ENCODE measurements around the gene NCKAP5L.

The NCKAP5L gene

DNA sequence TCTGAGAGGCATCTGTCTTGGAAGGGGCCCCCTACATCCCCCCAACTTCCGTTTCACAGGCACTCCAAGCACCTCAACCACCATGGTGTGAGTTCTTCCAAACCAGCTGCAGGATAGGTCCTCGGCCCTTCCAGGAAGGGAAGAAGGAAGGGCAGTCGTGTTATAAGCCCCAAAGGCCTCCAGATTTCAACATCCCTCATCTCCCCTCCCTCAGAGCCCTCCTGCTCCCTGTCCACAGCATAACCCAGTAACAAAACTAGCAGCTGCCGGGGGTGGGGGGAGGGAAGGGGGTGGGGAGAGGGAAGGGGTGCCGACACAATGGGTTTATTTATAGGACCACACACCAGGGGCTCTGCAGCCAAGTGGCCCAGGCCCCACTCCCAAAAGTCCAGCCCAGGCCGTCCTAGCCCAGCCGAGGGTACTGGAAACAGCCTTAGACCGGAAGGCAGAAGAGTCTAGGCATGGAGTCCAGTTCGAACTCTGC, 18.3 kb downstream of the NCKAP5L start:
- no peak overlapping the region for H3K27ac ChIP-seq (ENCODE audit: low read depth, low read length)
- peaks cover 0 to 4% of the 10 kb centered on the region in 2 donors for H3K36me3 ChIP-seq (ENCODE audit: control insufficient read depth in 1 of 2, insufficient read depth in 2 of 2, low read length in 2 of 2)
- no peaks in the 10 kb centered on the region for H3K27me3 ChIP-seq (ENCODE audit: control insufficient read depth in 1 of 2, insufficient read depth in 2 of 2, low read length in 2 of 2)
- no peaks in the 10 kb centered on the region for H3K9me3 ChIP-seq (ENCODE audit: control insufficient read depth in 1 of 2, low read length in 2 of 2)
- peaks cover 0 to 3% of the 10 kb centered on the region in 2 donors for H3K4me1 ChIP-seq (ENCODE audit: control insufficient read depth in 1 of 2, insufficient read depth in 2 of 2, low read length in 2 of 2)
- H3K9ac ChIP-seq (ENCODE audit: low read depth in 1 of 2, low read length in 2 of 2) = no peak overlapping the region
- no peak overlapping the region for H3K4me3 ChIP-seq (ENCODE audit: low read depth in 1 of 2, low read length in 2 of 2)

DNA sequence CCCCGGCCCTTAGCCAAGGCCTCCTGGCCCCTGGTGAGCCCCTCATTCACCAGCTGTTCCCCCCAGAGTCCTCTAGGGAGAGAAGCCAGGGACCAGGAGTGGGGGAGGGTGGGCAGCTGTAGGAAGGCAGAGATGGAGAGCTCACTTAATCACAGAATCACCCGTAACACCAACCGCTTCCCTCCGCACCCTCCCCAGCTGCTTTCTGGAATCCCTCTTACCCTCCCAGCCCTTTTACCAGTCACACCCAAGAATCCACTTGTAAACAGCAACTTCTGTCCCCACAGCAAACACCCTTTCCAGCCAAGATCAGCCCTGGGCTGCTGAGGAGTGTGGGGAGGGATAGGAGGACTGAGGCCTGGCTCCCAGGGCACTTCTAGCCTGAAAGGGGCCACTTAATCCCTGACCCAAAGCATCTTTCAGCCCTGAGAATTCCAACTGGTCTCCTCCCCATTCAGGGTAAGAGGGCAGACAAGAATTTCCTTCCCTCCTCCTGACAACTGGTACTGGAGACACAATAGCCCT, 18.8 kb downstream of the NCKAP5L start:
- Histone ChIP-seq H3K36me3 (ENCODE audit: control insufficient read depth in 1 of 2, insufficient read depth in 2 of 2, low read length in 2 of 2) (peaks cover 0 to 9% of the 10 kb centered on the region in 2 donors), H3K4me1 (ENCODE audit: control insufficient read depth in 1 of 2, insufficient read depth in 2 of 2, low read length in 2 of 2) (peaks cover 0 to 3% of the 10 kb centered on the region in 2 donors), H3K9me3 (ENCODE audit: control insufficient read depth in 1 of 2, low read length in 2 of 2) (no peaks in the 10 kb centered on the region), H3K27ac (ENCODE audit: low read depth, low read length) (no peak overlapping the region), H3K27me3 (ENCODE audit: control insufficient read depth in 1 of 2, insufficient read depth in 2 of 2, low read length in 2 of 2) (no peaks in the 10 kb centered on the region), H3K9ac (ENCODE audit: low read depth in 1 of 2, low read length in 2 of 2) (no peak overlapping the region), H3K4me3 (ENCODE audit: low read depth in 1 of 2, low read length in 2 of 2) (no peak overlapping the region)

DNA sequence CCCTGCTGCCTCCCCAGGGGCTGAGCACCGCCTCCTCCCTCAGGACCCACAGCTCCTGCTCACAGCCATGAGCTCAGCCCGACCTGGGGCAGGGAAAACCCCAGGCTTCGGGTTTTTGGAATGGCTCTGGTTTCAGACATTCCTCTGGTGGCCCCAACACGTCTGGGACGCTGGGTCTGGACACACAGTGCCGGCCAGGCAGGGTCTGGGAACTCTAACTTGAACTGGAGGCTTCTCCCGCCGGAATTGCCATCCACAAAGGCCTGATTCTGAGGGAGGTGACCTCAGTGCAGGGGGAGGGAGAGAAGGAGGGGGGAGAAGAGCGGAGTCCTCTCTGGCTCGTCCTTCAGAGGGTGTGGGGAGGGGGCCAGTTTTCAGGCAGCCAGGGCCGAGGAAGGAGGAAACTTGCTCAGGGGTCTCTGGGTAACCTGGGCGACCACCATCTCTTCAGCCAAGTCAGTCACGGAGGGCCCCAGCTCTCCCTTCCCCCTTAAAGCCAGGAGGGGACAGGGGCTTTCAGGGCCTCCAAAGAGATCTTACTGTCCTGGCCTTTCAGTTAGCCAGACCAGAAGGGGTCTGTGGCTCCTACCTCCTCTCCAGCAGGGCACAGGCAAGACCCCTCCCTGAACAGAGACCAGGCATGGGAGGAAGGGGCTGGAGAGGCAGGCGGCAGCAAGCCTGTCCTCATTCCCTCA, 19.4 kb downstream of the NCKAP5L start:
- Histone ChIP-seq H3K36me3 (ENCODE audit: control insufficient read depth in 1 of 2, insufficient read depth in 2 of 2, low read length in 2 of 2) (peaks cover 0 to 9% of the 10 kb centered on the region in 2 donors), H3K4me3 (ENCODE audit: low read depth in 1 of 2, low read length in 2 of 2) (no peak overlapping the region), H3K9me3 (ENCODE audit: control insufficient read depth in 1 of 2, low read length in 2 of 2) (no peaks in the 10 kb centered on the region), H3K4me1 (ENCODE audit: control insufficient read depth in 1 of 2, insufficient read depth in 2 of 2, low read length in 2 of 2) (peaks cover 0 to 3% of the 10 kb centered on the region in 2 donors), H3K27me3 (ENCODE audit: control insufficient read depth in 1 of 2, insufficient read depth in 2 of 2, low read length in 2 of 2) (no peaks in the 10 kb centered on the region), H3K27ac (ENCODE audit: low read depth, low read length) (no peak overlapping the region), H3K9ac (ENCODE audit: low read depth in 1 of 2, low read length in 2 of 2) (no peak overlapping the region)

DNA sequence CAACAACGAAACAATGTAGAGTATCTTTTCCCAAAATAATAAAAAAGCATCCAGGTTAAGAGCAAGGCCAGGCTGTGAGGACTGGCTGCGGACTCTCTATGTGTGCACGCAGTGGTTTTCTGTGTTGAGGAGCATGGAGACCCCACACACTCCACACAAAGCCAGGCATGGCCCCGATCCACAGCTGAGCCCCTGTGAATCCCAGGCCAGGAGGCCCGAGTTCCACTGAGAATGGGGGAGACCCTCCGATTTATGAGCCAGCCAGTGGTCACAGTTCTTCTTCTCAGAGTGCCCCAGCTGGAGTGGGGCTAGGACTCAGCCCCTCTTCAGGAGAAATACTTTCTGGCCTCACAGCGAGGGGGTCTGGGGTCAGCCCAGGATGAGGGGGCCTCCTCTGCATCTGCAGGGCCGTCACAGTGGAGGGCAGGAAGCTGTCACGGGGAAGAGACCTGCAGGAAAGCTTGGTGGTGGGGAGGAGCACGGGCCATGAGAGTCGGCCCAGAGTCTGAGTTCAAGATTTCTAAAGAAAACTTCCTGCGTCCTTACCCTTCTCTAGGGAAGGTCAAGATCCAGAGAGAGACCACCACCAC, 20.1 kb downstream of the NCKAP5L start:
- Histone ChIP-seq H3K4me1 (ENCODE audit: control insufficient read depth in 1 of 2, insufficient read depth in 2 of 2, low read length in 2 of 2) (peaks cover 0 to 3% of the 10 kb centered on the region in 2 donors), H3K9ac (ENCODE audit: low read depth in 1 of 2, low read length in 2 of 2) (no peak overlapping the region), H3K27me3 (ENCODE audit: control insufficient read depth in 1 of 2, insufficient read depth in 2 of 2, low read length in 2 of 2) (no peaks in the 10 kb centered on the region), H3K36me3 (ENCODE audit: control insufficient read depth in 1 of 2, insufficient read depth in 2 of 2, low read length in 2 of 2) (peaks cover 0 to 9% of the 10 kb centered on the region in 2 donors), H3K27ac (ENCODE audit: low read depth, low read length) (no peak overlapping the region), H3K9me3 (ENCODE audit: control insufficient read depth in 1 of 2, low read length in 2 of 2) (no peaks in the 10 kb centered on the region), H3K4me3 (ENCODE audit: low read depth in 1 of 2, low read length in 2 of 2) (no peak overlapping the region)

DNA sequence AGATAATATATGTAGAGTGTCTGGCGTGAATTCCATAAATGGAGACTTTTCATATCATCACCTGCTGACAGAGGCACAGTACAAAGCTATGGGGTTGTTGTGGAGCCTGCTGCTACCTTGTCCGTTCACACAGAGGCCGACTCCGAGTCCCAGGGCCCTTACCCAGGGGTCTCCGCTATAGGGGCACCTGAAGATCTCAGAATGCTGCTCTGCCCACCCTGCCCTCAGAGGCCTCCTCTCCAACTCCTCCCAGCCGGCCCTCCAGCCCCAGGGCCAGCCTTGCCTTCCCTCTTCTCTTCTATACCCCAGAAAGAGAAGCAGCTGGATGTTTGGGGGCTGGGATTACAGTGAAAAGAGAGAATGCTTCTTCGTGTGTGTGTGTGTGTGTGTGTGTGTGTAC, 21.3 kb downstream of the NCKAP5L start:
- H3K9ac ChIP-seq (ENCODE audit: low read depth in 1 of 2, low read length in 2 of 2) = no peak overlapping the region

DNA sequence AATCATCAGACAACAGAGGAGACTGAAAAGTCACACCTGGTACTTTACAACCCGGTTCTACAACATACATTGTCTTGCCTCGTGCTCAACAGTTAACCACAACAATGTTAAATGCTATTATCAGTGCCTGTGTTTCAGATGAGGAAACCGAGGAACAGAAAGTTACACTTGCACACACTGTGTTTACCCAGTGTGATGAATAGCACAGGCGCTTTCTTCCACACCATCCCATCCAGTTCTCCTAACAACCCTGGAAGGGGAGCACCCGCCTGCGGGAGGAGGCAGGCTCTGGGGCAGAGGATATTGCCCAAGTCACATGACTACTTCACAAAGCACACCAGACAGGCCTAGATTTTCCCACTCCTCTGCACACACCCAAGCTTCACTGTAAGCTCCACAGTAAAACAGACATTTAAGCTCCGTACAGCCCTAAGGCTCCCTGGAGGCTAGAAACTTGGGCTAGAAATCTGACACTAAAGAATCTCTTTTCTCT, 21.8 kb downstream of the NCKAP5L start:
- peaks cover 0 to 5% of the 10 kb centered on the region in 2 donors for H3K4me1 ChIP-seq (ENCODE audit: control insufficient read depth in 1 of 2, insufficient read depth in 2 of 2, low read length in 2 of 2)
- H3K9ac ChIP-seq (ENCODE audit: low read depth in 1 of 2, low read length in 2 of 2) = no peak overlapping the region
- H3K9me3 ChIP-seq (ENCODE audit: control insufficient read depth in 1 of 2, low read length in 2 of 2) = no peaks in the 10 kb centered on the region
- no peak overlapping the region for H3K27ac ChIP-seq (ENCODE audit: low read depth, low read length)
- H3K27me3 ChIP-seq (ENCODE audit: control insufficient read depth in 1 of 2, insufficient read depth in 2 of 2, low read length in 2 of 2) = no peaks in the 10 kb centered on the region
- no peak overlapping the region for H3K4me3 ChIP-seq (ENCODE audit: low read depth in 1 of 2, low read length in 2 of 2)
- H3K36me3 ChIP-seq (ENCODE audit: control insufficient read depth in 1 of 2, insufficient read depth in 2 of 2, low read length in 2 of 2) = peaks cover 0 to 15% of the 10 kb centered on the region in 2 donors

More for the DNA sequence above, 21.3 kb downstream of the NCKAP5L start:
- Histone ChIP-seq H3K27me3 (ENCODE audit: control insufficient read depth in 1 of 2, insufficient read depth in 2 of 2, low read length in 2 of 2) (no peaks in the 10 kb centered on the region), H3K9me3 (ENCODE audit: control insufficient read depth in 1 of 2, low read length in 2 of 2) (no peaks in the 10 kb centered on the region), H3K4me1 (ENCODE audit: control insufficient read depth in 1 of 2, insufficient read depth in 2 of 2, low read length in 2 of 2) (peaks cover 0 to 3% of the 10 kb centered on the region in 2 donors), H3K27ac (ENCODE audit: low read depth, low read length) (no peak overlapping the region), H3K4me3 (ENCODE audit: low read depth in 1 of 2, low read length in 2 of 2) (no peak overlapping the region), H3K36me3 (ENCODE audit: control insufficient read depth in 1 of 2, insufficient read depth in 2 of 2, low read length in 2 of 2) (peaks cover 0 to 10% of the 10 kb centered on the region in 2 donors)

DNA sequence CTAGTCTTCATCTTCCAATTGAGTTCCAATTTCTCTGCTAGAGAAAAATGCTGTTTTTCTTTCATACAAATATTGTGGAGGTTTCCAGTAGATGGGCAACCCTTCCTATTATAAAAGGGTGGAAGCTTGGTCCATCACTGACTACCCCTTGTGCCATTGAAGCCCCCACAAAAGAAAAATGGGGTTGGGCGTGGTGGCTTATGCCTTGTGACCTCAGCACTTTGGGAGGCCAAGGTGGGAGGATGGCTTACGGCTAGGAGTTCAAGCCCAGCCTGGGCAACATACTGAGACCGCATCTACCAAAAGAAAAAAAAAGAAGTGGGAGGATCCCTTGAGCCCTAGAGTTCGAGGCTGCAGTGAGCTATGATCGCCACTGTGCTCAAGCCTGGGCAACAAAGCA, 22.8 kb downstream of the NCKAP5L start:
- H3K27ac ChIP-seq (ENCODE audit: low read depth, low read length) = no peak overlapping the region
- H3K4me1 ChIP-seq (ENCODE audit: control insufficient read depth in 1 of 2, insufficient read depth in 2 of 2, low read length in 2 of 2) = peaks cover 0 to 11% of the 10 kb centered on the region in 2 donors
- H3K36me3 ChIP-seq (ENCODE audit: control insufficient read depth in 1 of 2, insufficient read depth in 2 of 2, low read length in 2 of 2) = peaks cover 0 to 20% of the 10 kb centered on the region in 2 donors
- H3K9me3 ChIP-seq (ENCODE audit: control insufficient read depth in 1 of 2, low read length in 2 of 2) = no peaks in the 10 kb centered on the region
- H3K27me3 ChIP-seq (ENCODE audit: control insufficient read depth in 1 of 2, insufficient read depth in 2 of 2, low read length in 2 of 2) = no peaks in the 10 kb centered on the region
- no peak overlapping the region for H3K9ac ChIP-seq (ENCODE audit: low read depth in 1 of 2, low read length in 2 of 2)
- H3K4me3 ChIP-seq (ENCODE audit: low read depth in 1 of 2, low read length in 2 of 2) = no peak overlapping the region

DNA sequence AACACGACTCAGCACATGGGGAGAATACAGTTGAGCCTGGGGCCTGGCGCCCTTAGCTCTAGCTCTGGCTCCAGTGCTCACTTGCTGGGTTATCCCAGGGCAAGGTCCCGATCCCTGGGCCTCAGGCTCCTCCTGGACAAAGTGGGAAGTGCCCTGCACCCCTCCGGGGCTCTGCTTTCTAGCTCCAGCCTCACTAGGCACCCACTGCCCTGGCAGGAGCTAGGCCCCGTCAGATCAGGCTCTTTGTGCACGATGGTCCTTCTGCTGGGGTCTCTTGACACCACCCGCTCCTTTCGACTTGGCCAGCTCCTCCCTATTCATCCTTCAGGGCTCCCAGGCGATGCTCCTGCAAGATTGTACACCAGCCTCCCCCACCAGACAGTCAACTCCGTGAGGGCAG, 23.4 kb downstream of the NCKAP5L start:
- H3K4me1 ChIP-seq (ENCODE audit: control insufficient read depth in 1 of 2, insufficient read depth in 2 of 2, low read length in 2 of 2) = peaks cover 0 to 8% of the 10 kb centered on the region in 2 donors
- H3K36me3 ChIP-seq (ENCODE audit: control insufficient read depth in 1 of 2, insufficient read depth in 2 of 2, low read length in 2 of 2) = peaks cover 0 to 25% of the 10 kb centered on the region in 2 donors
- no peak overlapping the region for H3K9ac ChIP-seq (ENCODE audit: low read depth in 1 of 2, low read length in 2 of 2)

DNA sequence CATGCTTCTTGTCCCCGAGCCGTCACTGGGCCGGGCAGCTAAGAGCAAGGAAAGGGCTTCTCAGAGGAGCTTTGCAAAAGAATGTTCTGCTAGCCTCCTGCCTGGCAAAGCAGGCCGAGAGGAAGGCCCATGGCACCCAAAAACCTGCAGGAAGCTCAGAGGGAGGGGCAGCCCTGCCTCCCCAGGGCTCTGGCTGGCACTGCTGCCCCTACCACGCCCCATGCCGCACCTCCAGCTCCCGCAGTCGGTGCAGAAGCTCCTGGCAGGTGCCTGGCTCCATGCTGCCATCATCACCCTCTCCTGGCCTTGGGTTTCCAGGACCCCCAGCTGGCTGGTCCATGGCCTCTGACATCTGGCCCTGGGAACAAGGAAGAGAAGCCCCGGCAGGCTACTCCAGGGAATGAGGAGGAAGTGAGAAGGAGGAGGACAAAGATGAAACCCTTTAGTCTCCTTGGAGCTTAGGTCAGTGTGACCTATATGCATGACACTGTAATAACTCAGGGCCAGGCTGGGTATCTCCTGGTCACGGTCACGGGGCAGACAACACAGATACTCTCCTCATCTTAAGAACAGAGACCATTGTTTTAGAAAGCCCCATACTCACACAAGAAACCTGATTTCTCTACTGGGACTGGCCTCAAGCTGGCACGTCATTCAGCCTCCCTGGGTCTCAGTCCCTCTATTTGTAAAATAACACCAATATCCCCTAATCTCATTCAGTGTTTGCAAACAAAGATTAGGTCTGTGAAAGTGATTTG, 24.3 kb downstream of the NCKAP5L start:
- H3K9me3 ChIP-seq (ENCODE audit: control insufficient read depth in 1 of 2, low read length in 2 of 2) = no peaks in the 10 kb centered on the region

More for the DNA sequence above, 23.4 kb downstream of the NCKAP5L start:
- Histone ChIP-seq H3K4me3 (ENCODE audit: low read depth in 1 of 2, low read length in 2 of 2) (no peak overlapping the region), H3K27me3 (ENCODE audit: control insufficient read depth in 1 of 2, insufficient read depth in 2 of 2, low read length in 2 of 2) (no peaks in the 10 kb centered on the region), H3K27ac (ENCODE audit: low read depth, low read length) (no peak overlapping the region), H3K9me3 (ENCODE audit: control insufficient read depth in 1 of 2, low read length in 2 of 2) (no peaks in the 10 kb centered on the region)

More for the DNA sequence above, 24.3 kb downstream of the NCKAP5L start:
- peaks cover 0 to 8% of the 10 kb centered on the region in 2 donors for H3K4me1 ChIP-seq (ENCODE audit: control insufficient read depth in 1 of 2, insufficient read depth in 2 of 2, low read length in 2 of 2)
- H3K4me3 ChIP-seq (ENCODE audit: low read depth in 1 of 2, low read length in 2 of 2) = no peak overlapping the region
- H3K27ac ChIP-seq (ENCODE audit: low read depth, low read length) = no peak overlapping the region
- peaks cover 0 to 25% of the 10 kb centered on the region in 2 donors for H3K36me3 ChIP-seq (ENCODE audit: control insufficient read depth in 1 of 2, insufficient read depth in 2 of 2, low read length in 2 of 2)
- no peak overlapping the region for H3K9ac ChIP-seq (ENCODE audit: low read depth in 1 of 2, low read length in 2 of 2)
- H3K27me3 ChIP-seq (ENCODE audit: control insufficient read depth in 1 of 2, insufficient read depth in 2 of 2, low read length in 2 of 2) = no peaks in the 10 kb centered on the region

Measured in duodenal mucosa (tissue), 2 donors.